SKM-1 (cell line): ENCODE measurements around the gene YIPF4.
"Not testable (repeated sequence)": the region's sequence is repeated elsewhere in the genome, so short reads cannot be mapped to it uniquely, and the experiment has no call there.

Source experiments
- DNase-seq: peaks from one replicate; lab custom pipeline; 2025; ENCODE audit not compliant: unreplicated experiment; lab: John Stamatoyannopoulos, UW

Gene YIPF4

GRCh38 chr2:32277674-32278477 lies at the start of gene YIPF4:
Gene YIPF4, plus strand, starts transcription at chr2:32277904. Its CDS starts 252 bp downstream, at chr2:32278156.
- peak; percentile 89 for DNase-seq

GRCh38 chr2:32228181-32228580 lies 49.5 kb upstream of the YIPF4 start:
- no peak for DNase-seq

GRCh38 chr2:32229635-32230034 lies 48.1 kb upstream of the YIPF4 start:
- DNase-seq: no peak

- no peak for DNase-seq
Observed at GRCh38 chr2:32231959-32232358, 45.7 kb upstream of the YIPF4 start.

- no peak for DNase-seq
Observed at GRCh38 chr2:32235315-32235714, 42.4 kb upstream of the YIPF4 start.

GRCh38 chr2:32237488-32237887 lies 40.2 kb upstream of the YIPF4 start:
- DNase-seq: no peak

GRCh38 chr2:32237996-32238395 lies 39.7 kb upstream of the YIPF4 start:
- DNase-seq: no peak

GRCh38 chr2:32242331-32242730 lies 35.4 kb upstream of the YIPF4 start:
- DNase-seq: no peak

GRCh38 chr2:32246911-32247310 lies 30.8 kb upstream of the YIPF4 start:
- no peak for DNase-seq

GRCh38 chr2:32248299-32248698 lies 29.4 kb upstream of the YIPF4 start:
- DNase-seq: no peak

- DNase-seq: no peak
Observed at GRCh38 chr2:32249731-32250236, 27.9 kb upstream of the YIPF4 start.

GRCh38 chr2:32250290-32250689 lies 27.4 kb upstream of the YIPF4 start:
- no peak for DNase-seq

- no peak for DNase-seq
Observed at GRCh38 chr2:32258242-32258641, 19.5 kb upstream of the YIPF4 start.

- DNase-seq: no peak
Observed at GRCh38 chr2:32260376-32260775, 17.3 kb upstream of the YIPF4 start.

GRCh38 chr2:32262105-32262504 lies 15.6 kb upstream of the YIPF4 start:
- peak; percentile 96 for DNase-seq

GRCh38 chr2:32264422-32265105 lies 13.1 kb upstream of the YIPF4 start, which contains the start of gene NLRC4:
Gene NLRC4, minus strand, starts transcription at chr2:32264886. Its CDS starts 8,111 bp downstream, at chr2:32256775.
- peak; percentile 93 for DNase-seq

- no peak for DNase-seq
Observed at GRCh38 chr2:32271063-32271462, 6.6 kb upstream of the YIPF4 start.

GRCh38 chr2:32272279-32272678 lies 5.4 kb upstream of the YIPF4 start:
- no peak for DNase-seq

- no peak for DNase-seq
Observed at GRCh38 chr2:32274289-32274688, 3.4 kb upstream of the YIPF4 start.

GRCh38 chr2:32275790-32276189 lies 1.9 kb upstream of the YIPF4 start:
- not testable (repeated sequence) for DNase-seq

GRCh38 chr2:32277363-32277673 lies 386 bp upstream of the YIPF4 start:
- DNase-seq: no peak

- no peak for DNase-seq
Observed at GRCh38 chr2:32278478-32278853, 762 bp downstream of the YIPF4 start.
